SU-DHL-6 (cell line): Measurements from ENCODE around the gene NTRK3.

Source experiments
- H2AFZ ChIP-seq: fragments of 200-600 bp; sonication (generic); 2 replicates; pipeline ENCODE4 v1.6.1; 2014; ENCODE audit warnings: low read depth, mild to moderate bottlenecking, moderate library complexity, mixed read lengths, antibody characterized with exemption, low read length; ENCODE audit not compliant: severe bottlenecking
- H3F3A ChIP-seq: fragments of 200-600 bp; shearing (Covaris generic); 2 replicates; pipeline ENCODE4 v1.6.0; 2016; ENCODE audit warnings: antibody characterized with exemption, mild to moderate bottlenecking; ENCODE audit not compliant: insufficient read depth
- H3K27ac ChIP-seq: fragments of 200-600 bp; sonication (generic); 2 replicates; pipeline ENCODE4 v1.5.1; 2016; ENCODE audit warnings: low read depth, mild to moderate bottlenecking, low read length, moderate library complexity, mixed read lengths
- H3K27me3 ChIP-seq: fragments of 200-600 bp; sonication (generic), shearing (Covaris generic); 2 replicates; pipeline ENCODE4 v1.6.0; 2014; ENCODE audit warnings: mild to moderate bottlenecking, low read length
- H3K36me3 ChIP-seq: fragments of 200-600 bp; sonication (generic); 2 replicates; pipeline ENCODE4 v1.6.1; 2014; ENCODE audit warnings: mild to moderate bottlenecking, low read length, mixed read lengths
- H3K4me2 ChIP-seq: fragments of 300-600, 200-600 bp; shearing (Covaris generic), sonication (generic); 2 replicates; pipeline ENCODE4 v1.6.0; 2014; ENCODE audit warnings: low read length, low read depth, mild to moderate bottlenecking; ENCODE audit not compliant: poor library complexity, severe bottlenecking
- H3K4me3 ChIP-seq: fragments of 200-600 bp; sonication (generic); 2 replicates; pipeline ENCODE4 v1.5.1; 2014; ENCODE audit warnings: antibody characterized with exemption, low read length, mild to moderate bottlenecking, mixed read lengths; ENCODE audit not compliant: insufficient read depth, poor library complexity, severe bottlenecking
- H3K79me2 ChIP-seq: fragments of 200-600 bp; sonication (generic); 2 replicates; pipeline ENCODE4 v1.6.1; 2014; ENCODE audit warnings: mild to moderate bottlenecking, low read length, moderate library complexity; ENCODE audit not compliant: insufficient read depth
- H3K9ac ChIP-seq: fragments of 200-600 bp; sonication (generic); 2 replicates; pipeline ENCODE4 v1.7.0; 2014; ENCODE audit warnings: mild to moderate bottlenecking, low read length
- H3K9me2 ChIP-seq: fragments of 200-600 bp; sonication (generic); replicated peaks from 2 replicates; pipeline ENCODE4 v1.6.1; 2014; ENCODE audit warnings: low read length; ENCODE audit not compliant: insufficient read depth
- H3K9me3 ChIP-seq: fragments of 200-600 bp; sonication (generic); 2 replicates; pipeline ENCODE4 v1.6.1; 2014; ENCODE audit warnings: low read length, mixed read lengths; ENCODE audit not compliant: insufficient read depth
- H4K20me1 ChIP-seq: fragments of 200-600 bp; sonication (generic); 2 replicates; pipeline ENCODE4 v1.6.1; 2014; ENCODE audit warnings: low read depth, mild to moderate bottlenecking, antibody characterized with exemption, low read length, moderate library complexity, mixed read lengths
- CTCF ChIP-seq: fragments of 200-600 bp; sonication (generic); IDR thresholded peaks from one replicate; pipeline ENCODE4 v1.5.1; 2017; ENCODE audit warnings: antibody characterized with exemption, mild to moderate bottlenecking, low read length, moderate library complexity; ENCODE audit not compliant: insufficient read depth, poor library complexity, severe bottlenecking
- EZH2phosphoT487 ChIP-seq: fragments of 200-600 bp; sonication (generic), shearing (Covaris generic); conservative IDR thresholded peaks from 2 replicates; pipeline ENCODE4 v1.6.1; 2018; ENCODE audit warnings: mild to moderate bottlenecking, antibody characterized with exemption, low read length, moderate library complexity, mixed read lengths

NTRK3 gene

GRCh38 chr15:87896936-87897335 is 359.6 kb downstream of the NTRK3 start:
- Histone ChIP-seq H3K9me2 (no peaks in the 10 kb centered on the region), H2AFZ (no peak overlapping the region), H3F3A (no peaks in the 10 kb centered on the region), H3K9ac (no peak overlapping the region), H3K27ac (no peak overlapping the region), H3K79me2 (no peaks in the 10 kb centered on the region), H3K27me3 (no peaks in the 10 kb centered on the region), H4K20me1 (no peaks in the 10 kb centered on the region), H3K9me3 (no peaks in the 10 kb centered on the region), H3K36me3 (no peaks in the 10 kb centered on the region), H3K4me2 (no peak overlapping the region), H3K4me3 (no peak overlapping the region)
- TF ChIP-seq EZH2phosphoT487 (no peak), CTCF (no peak)

GRCh38 chr15:87887177-87887576 is 369.4 kb downstream of the NTRK3 start:
- Histone ChIP-seq H3K9ac (no peak overlapping the region), H3K4me3 (no peak overlapping the region), H3K4me2 (no peak overlapping the region), H2AFZ (no peak overlapping the region), H3K27me3 (no peaks in the 10 kb centered on the region; the same call in 1 of the 2 replicates), H3K9me2 (no peaks in the 10 kb centered on the region), H3K27ac (no peak overlapping the region), H4K20me1 (no peaks in the 10 kb centered on the region), H3K36me3 (no peaks in the 10 kb centered on the region), H3K9me3 (no peaks in the 10 kb centered on the region), H3K79me2 (no peaks in the 10 kb centered on the region), H3F3A (no peaks in the 10 kb centered on the region)
- TF ChIP-seq EZH2phosphoT487 = no peak
- TF ChIP-seq CTCF = no peak

GRCh38 chr15:87881026-87881425 is 375.5 kb downstream of the NTRK3 start:
- Histone ChIP-seq H2AFZ (no peak overlapping the region), H3F3A (no peaks in the 10 kb centered on the region), H3K9me2 (no peaks in the 10 kb centered on the region), H3K4me3 (no peak overlapping the region), H4K20me1 (no peaks in the 10 kb centered on the region), H3K79me2 (no peaks in the 10 kb centered on the region), H3K9me3 (no peaks in the 10 kb centered on the region), H3K36me3 (no peaks in the 10 kb centered on the region), H3K27me3 (no peaks in the 10 kb centered on the region), H3K9ac (no peak overlapping the region), H3K4me2 (no peak overlapping the region), H3K27ac (no peak overlapping the region)
- TF ChIP-seq EZH2phosphoT487 (no peak), CTCF (no peak)
